ENCODE results near the gene FAM13A. TPM values are rescaled to one million over a fixed set of nuclear protein-coding genes. Genes with fewer than 3 reads are reported as not detected.

Gene FAM13A
- total and polyA plus RNA-seq, 2 of the 8 experiments (the other 6 are each of a cell fraction or from before 2014, with no cell fraction given): 7.1 to 16.5 TPM

DNA sequence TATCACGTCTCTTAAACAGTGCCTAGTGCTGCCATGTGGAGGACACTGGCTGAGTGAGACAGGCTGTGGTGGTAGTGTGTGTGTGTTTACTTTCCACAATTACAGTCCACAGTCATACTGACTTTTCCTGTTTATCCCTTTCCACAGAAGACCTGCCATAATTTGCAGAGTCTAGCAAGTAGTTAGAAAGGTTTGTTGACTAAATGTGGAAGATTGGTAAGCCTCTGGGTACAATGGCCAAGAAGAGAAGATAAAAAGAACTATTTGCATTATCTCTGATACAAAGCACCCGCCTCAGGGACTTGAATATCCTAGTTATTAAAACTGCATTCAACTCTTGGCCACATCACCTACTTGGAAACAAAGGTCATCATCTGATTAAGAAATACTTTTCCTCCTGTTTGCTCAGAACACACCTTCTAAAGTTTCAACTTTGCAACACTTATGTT, 89.1 kb downstream of the FAM13A start:
- no peaks in the 10 kb centered on the region for H3K9me3 ChIP-seq (ENCODE audit: insufficient read depth in 2 of 2, low read depth in 1 of 2, low read length in 1 of 2)
- CTCF ChIA-PET (ENCODE audit: partially characterized antibody): interaction anchor here (0.9 to 1.7 kb wide), 3 partner anchors 14 to 109 kb away, joined by 3 to 5 read pairs (median 4); no protein-coding TSS in a partner anchor
- no peak overlapping the region for H4K91ac ChIP-seq (replicated peaks; ENCODE audit: insufficient read length, low read length)
- H2BK5ac ChIP-seq (ENCODE audit: low read depth, low read length): no peak overlapping the region
- H2BK120ac ChIP-seq (replicated peaks; ENCODE audit: low read depth, low read length): no peak overlapping the region
- H3K4me2 ChIP-seq (ENCODE audit: insufficient read depth in 1 of 2, low read depth in 2 of 2, low read length in 2 of 2): no peak overlapping the region
- no peak overlapping the region for H2AFZ ChIP-seq (ENCODE audit: low read length)
- no peak overlapping the region for H2BK20ac ChIP-seq (ENCODE audit: low read length)
- no peak overlapping the region for H3K4ac ChIP-seq (replicated peaks; ENCODE audit: insufficient read length, low read depth, low read length)
- DNase-seq (ENCODE audit: low read depth in 1 of 2, low spot score in 2 of 2) (no peak), FAIRE-seq (no peak)
- H3K36me3 ChIP-seq (ENCODE audit: control insufficient read depth in 2 of 4, insufficient read depth in 4 of 4, low read length in 3 of 4): no peaks in the 10 kb centered on the region; a peak in 1 of 8 replicates
- no peak overlapping the region for H2AK5ac ChIP-seq (ENCODE audit: low read depth, low read length)
- no peak overlapping the region for H3K23ac ChIP-seq (ENCODE audit: insufficient read length)
- no peak overlapping the region for H3K56ac ChIP-seq (replicated peaks; ENCODE audit: insufficient read length, low read depth, low read length)
- no peaks in the 10 kb centered on the region for H3K27me3 ChIP-seq (replicated peaks in 1 of 4; ENCODE audit: control insufficient read depth in 3 of 4, extremely low read depth in 1 of 4, insufficient read depth in 3 of 4, low read length in 3 of 4)
- H4K5ac ChIP-seq (ENCODE audit: insufficient read length, low read depth, low read length): no peak overlapping the region
- no peaks in the 10 kb centered on the region for H4K20me1 ChIP-seq (replicated peaks in 1 of 2; ENCODE audit: control insufficient read depth in 1 of 2, insufficient read depth in 2 of 2, low read length in 2 of 2)
- no peak overlapping the region for H4K8ac ChIP-seq (ENCODE audit: extremely low read depth, insufficient read depth, low read length)
- no peak overlapping the region for H3K14ac ChIP-seq (ENCODE audit: insufficient read length)
- no peak overlapping the region for H3K18ac ChIP-seq (ENCODE audit: extremely low read depth, low read length)
- H3K4me3 ChIP-seq (ENCODE audit: extremely low read depth in 1 of 4, insufficient read depth in 2 of 4, low read depth in 3 of 4, low read length in 4 of 4): no peak overlapping the region
- no peak overlapping the region for H3K9ac ChIP-seq (replicated peaks in 1 of 4; ENCODE audit: extremely low read depth in 1 of 4, low read depth in 3 of 4, low read length in 3 of 4)
- POLR2A ChIA-PET (ENCODE audit: partially characterized antibody): no interaction called here
- H3K27ac ChIP-seq (ENCODE audit: low read depth, low read length): no peak overlapping the region
- H3K79me2 ChIP-seq (ENCODE audit: control insufficient read depth in 1 of 2, insufficient read depth in 2 of 2, low read length in 2 of 2): no peaks in the 10 kb centered on the region
- H3K79me1 ChIP-seq (ENCODE audit: low read depth, low read length): no peaks in the 10 kb centered on the region
- H2BK15ac ChIP-seq (ENCODE audit: low read length): no peak overlapping the region
- H3K4me1 ChIP-seq (replicated peaks in 1 of 4; ENCODE audit: control insufficient read depth in 3 of 4, insufficient read depth in 4 of 4, low read length in 3 of 4): no peaks in the 10 kb centered on the region
- H2BK12ac ChIP-seq (ENCODE audit: low read depth, low read length): no peak overlapping the region
- WGBS, 2 experiments (ENCODE audit: extremely low coverage in 1 of 2, insufficient coverage in 1 of 2, insufficient read length in 1 of 2, insufficient replicate concordance in 2 of 2, low coverage in 1 of 2, low lambda C conversion rate in 2 of 2, missing lambda C conversion rate in 1 of 2): 92% methylated on average over 2 of the region's 2 CpGs; no CpG with 5 or more reads in 1 of the 2 experiments
- no peaks in the 10 kb centered on the region for H3K23me2 ChIP-seq (ENCODE audit: low read depth, low read length)
- TF ChIP-seq NANOG (IDR thresholded peaks at IDR 0.05; ENCODE audit: insufficient read depth, low read depth, low read length, poor library complexity, severe bottlenecking) (no peak), YY1 (IDR thresholded peaks at IDR 0.05; ENCODE audit: low read depth, low read length) (no peak), PHF8 (conservative IDR thresholded peaks at IDR 0.05; ENCODE audit: low read depth, low read length) (no peak), SP4 (IDR thresholded peaks at IDR 0.05; ENCODE audit: low read length) (no peak), SRF (IDR thresholded peaks at IDR 0.05; ENCODE audit: low read depth, low read length) (no peak), BRCA1 (IDR thresholded peaks at IDR 0.05; ENCODE audit: low read depth, low read length) (no peak), MAFK (IDR thresholded peaks at IDR 0.05; ENCODE audit: low read depth, low read length) (no peak), GABPA (IDR thresholded peaks at IDR 0.05; ENCODE audit: borderline replicate concordance, insufficient read depth, low read length) (no peak), ZNF274 (IDR thresholded peaks at IDR 0.05; ENCODE audit: borderline replicate concordance, extremely low read depth, low read length) (no peak), EP300 (IDR thresholded peaks at IDR 0.05; ENCODE audit: borderline replicate concordance in 1 of 2, low read depth in 2 of 2, low read length in 2 of 2) (no peak), SAP30 (IDR thresholded peaks at IDR 0.05; ENCODE audit: insufficient read depth, insufficient replicate concordance, low read length) (no peak), SP1 (IDR thresholded peaks at IDR 0.05; ENCODE audit: low read depth, low read length) (no peak), SP2 (IDR thresholded peaks at IDR 0.05; ENCODE audit: low read length) (no peak), CREB1 (IDR thresholded peaks at IDR 0.05) (no peak), CTBP2 (IDR thresholded peaks at IDR 0.05; ENCODE audit: borderline replicate concordance, insufficient read depth, insufficient read length, low read length) (no peak)

Measured in H1 (cell line).